Endodermal cell (in vitro differentiated cells): ENCODE measurements around the gene SHKBP1. TPM values are rescaled to one million over a fixed set of nuclear protein-coding genes. Genes with fewer than 3 reads are reported as not detected.

Experiments
- DNase-seq: peaks from one replicate; pipeline ENCODE4 v3.0.0-alpha.2; 2017
- H3K27ac ChIP-seq: 2 replicates; pipeline ENCODE4 v1.5.1; 2013; ENCODE audit warnings: mild to moderate bottlenecking, low read depth, low read length, moderate library complexity
- H3K27me3 ChIP-seq: 2 replicates; pipeline ENCODE4 v1.6.1; 2013; ENCODE audit warnings: mild to moderate bottlenecking, low read length, moderate library complexity; ENCODE audit not compliant: insufficient read depth, control insufficient read depth, poor library complexity, severe bottlenecking
- H3K36me3 ChIP-seq: 2 replicates; pipeline ENCODE4 v1.7.0; 2013; ENCODE audit warnings: mild to moderate bottlenecking, low read length, moderate library complexity; ENCODE audit not compliant: control insufficient read depth, insufficient read depth
- H3K4me1 ChIP-seq: one replicate; pipeline ENCODE4 v1.7.0; 2013; ENCODE audit warnings: low read length; ENCODE audit not compliant: control insufficient read depth, insufficient read depth
- H3K4me3 ChIP-seq: 2 replicates; pipeline ENCODE4 v1.5.1; 2013; ENCODE audit warnings: mild to moderate bottlenecking, low read length, moderate library complexity
- H3K9ac ChIP-seq: 2 replicates; pipeline ENCODE4 v1.6.1; 2013; ENCODE audit warnings: mild to moderate bottlenecking, low read length, moderate library complexity; ENCODE audit not compliant: poor library complexity, severe bottlenecking; ENCODE audit errors: extremely low read depth
- H3K9me3 ChIP-seq: 2 replicates; pipeline ENCODE4 v1.6.1; 2013; ENCODE audit warnings: mild to moderate bottlenecking, low read length, moderate library complexity; ENCODE audit not compliant: control insufficient read depth
- H3K27ac Mint-ChIP-seq: 2 replicates; pipeline ENCODE4 v1.8.0; 2020; ENCODE audit warnings: mixed read lengths
- H3K27me3 Mint-ChIP-seq: 2 replicates; pipeline ENCODE4 v1.8.0; 2021; ENCODE audit warnings: mild to moderate bottlenecking, mixed read lengths; ENCODE audit not compliant: insufficient read depth
- H3K36me3 Mint-ChIP-seq: 2 replicates; pipeline ENCODE4 v1.8.0; 2020; ENCODE audit warnings: low read depth, mixed read lengths
- H3K4me1 Mint-ChIP-seq: 2 replicates; pipeline ENCODE4 v1.8.0; 2020; ENCODE audit warnings: mixed read lengths
- H3K4me3 Mint-ChIP-seq: 2 replicates; pipeline ENCODE4 v1.8.0; 2020; ENCODE audit warnings: mild to moderate bottlenecking, moderate library complexity, mixed read lengths
- H3K9me3 Mint-ChIP-seq: 2 replicates; pipeline ENCODE4 v1.8.0; 2020; ENCODE audit warnings: mild to moderate bottlenecking, mixed read lengths
- WGBS, 2 experiments: methylation state at CpG; one replicate each; pipeline versions ENCODE4 v1.1.5 to v1.1.7; 2013; ENCODE audit warnings: missing lambda C conversion rate in 2 of 2, mixed read lengths in 1 of 2; ENCODE audit not compliant: insufficient coverage in 1 of 2, insufficient read length in 1 of 2; 5-methylcytosine and 5-hydroxymethylcytosine counted together
- total RNA-seq, 2 donors: library from RNA; stranded (reverse); fragmentation: NEBNext Ultra II Directional in 1 of 2; extraction: Animal tissue kit (Norgen Biotek cat#: 25700) in 1 of 2; gene quantifications; 2 replicates in 1 of 2; 3 replicates in 1 of 2; pipeline ENCODE4 v1.2.1, GENCODE V29; 2021
- TF ChIP-seq, protein P1 (sequence below): fragments of 200-600 bp; sonication (generic); conservative IDR thresholded peaks from 2 replicates; pipeline ENCODE4 v1.5.0; 2021; ENCODE audit warnings: antibody characterized with exemption, mild to moderate bottlenecking

The SHKBP1 gene
- total RNA-seq, 2 donors from 2014 or later = 110 TPM

DNA sequence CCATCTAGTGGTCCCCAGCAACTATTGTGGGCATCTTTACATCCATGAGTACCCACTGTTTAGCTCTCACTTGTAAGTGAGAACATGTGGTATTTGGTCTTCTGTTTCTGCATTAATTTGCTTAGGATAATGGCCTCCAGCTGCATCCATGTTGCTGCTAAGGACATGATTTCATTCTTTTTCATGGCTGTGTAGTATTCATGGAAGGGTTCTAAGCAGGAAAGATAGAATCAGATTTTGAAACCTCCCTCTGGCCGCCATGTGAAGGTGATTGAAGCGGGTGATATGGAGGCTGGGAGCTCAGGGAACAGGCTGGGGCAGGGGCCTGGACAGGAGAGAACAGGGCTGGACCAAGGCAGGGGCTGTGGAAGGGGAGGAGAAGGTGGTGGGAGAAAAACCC is 44.6 kb downstream of the SHKBP1 start:
- no peak overlapping the region for H3K9ac ChIP-seq
- H3K36me3 ChIP-seq = peaks cover 42% of the 10 kb centered on the region
- H3K4me1 ChIP-seq = no peaks in the 10 kb centered on the region
- H3K9me3 ChIP-seq = no peaks in the 10 kb centered on the region
- H3K4me3 Mint-ChIP-seq = no peak overlapping the region
- no peaks in the 10 kb centered on the region for H3K9me3 Mint-ChIP-seq
- TF ChIP-seq, protein P1, sequence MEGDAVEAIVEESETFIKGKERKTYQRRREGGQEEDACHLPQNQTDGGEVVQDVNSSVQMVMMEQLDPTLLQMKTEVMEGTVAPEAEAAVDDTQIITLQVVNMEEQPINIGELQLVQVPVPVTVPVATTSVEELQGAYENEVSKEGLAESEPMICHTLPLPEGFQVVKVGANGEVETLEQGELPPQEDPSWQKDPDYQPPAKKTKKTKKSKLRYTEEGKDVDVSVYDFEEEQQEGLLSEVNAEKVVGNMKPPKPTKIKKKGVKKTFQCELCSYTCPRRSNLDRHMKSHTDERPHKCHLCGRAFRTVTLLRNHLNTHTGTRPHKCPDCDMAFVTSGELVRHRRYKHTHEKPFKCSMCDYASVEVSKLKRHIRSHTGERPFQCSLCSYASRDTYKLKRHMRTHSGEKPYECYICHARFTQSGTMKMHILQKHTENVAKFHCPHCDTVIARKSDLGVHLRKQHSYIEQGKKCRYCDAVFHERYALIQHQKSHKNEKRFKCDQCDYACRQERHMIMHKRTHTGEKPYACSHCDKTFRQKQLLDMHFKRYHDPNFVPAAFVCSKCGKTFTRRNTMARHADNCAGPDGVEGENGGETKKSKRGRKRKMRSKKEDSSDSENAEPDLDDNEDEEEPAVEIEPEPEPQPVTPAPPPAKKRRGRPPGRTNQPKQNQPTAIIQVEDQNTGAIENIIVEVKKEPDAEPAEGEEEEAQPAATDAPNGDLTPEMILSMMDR = no peak
- peaks cover 63% of the 10 kb centered on the region for H3K36me3 Mint-ChIP-seq
- H3K27me3 Mint-ChIP-seq = no peaks in the 10 kb centered on the region
- H3K4me1 Mint-ChIP-seq = peaks cover 18% of the 10 kb centered on the region
- H3K27ac Mint-ChIP-seq = no peak overlapping the region
- H3K4me3 ChIP-seq = no peak overlapping the region
- 0 to 41% methylated on average over 1 to 2 of the region's 2 CpGs for WGBS, 2 experiments
- no peak for DNase-seq
- no peaks in the 10 kb centered on the region for H3K27me3 ChIP-seq
- no peak overlapping the region for H3K27ac ChIP-seq

DNA sequence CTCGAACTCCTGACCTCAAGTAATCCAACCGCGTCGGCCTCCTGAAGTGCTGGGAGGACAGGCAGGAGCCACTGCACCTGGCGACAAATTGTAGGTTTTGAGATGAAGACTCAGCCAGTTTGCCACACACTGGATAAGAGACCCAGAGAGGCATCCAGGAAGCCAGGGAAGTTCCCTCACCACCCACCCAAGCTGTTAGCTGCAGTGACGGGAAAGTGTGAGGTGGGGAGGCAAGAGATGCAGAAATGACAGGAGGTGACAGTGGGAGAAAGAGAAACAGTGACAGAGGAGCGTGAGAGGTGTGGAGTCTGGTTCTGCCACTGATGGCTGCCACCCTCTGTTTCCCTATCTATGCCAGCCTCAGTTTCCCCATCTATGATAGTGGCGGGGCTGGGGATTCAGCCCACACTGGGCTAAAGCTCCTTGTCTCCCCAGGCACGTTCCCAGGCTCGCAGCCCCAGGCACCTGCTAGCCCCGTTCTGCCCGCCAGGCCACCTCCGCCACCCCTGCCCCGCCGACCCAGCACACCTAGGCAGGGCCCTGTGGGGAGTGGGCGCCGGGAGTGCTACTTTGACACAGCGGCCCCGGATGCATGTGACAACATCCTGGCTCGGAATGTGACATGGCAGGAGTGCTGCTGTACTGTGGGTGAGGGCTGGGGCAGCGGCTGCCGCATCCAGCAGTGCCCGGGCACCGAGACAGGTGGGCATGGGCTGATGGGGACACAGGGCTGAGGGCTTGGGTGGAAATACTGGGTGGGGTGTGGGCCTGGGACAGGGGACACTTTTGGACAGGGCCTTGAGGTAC is 45.5 kb downstream of the SHKBP1 start:
- 91 to 93% methylated on average over 15 to 24 of the region's 24 CpGs for WGBS, 2 experiments
- Mint-ChIP-seq H3K36me3 (peaks cover 62% of the 10 kb centered on the region), H3K27me3 (no peaks in the 10 kb centered on the region), H3K9me3 (no peaks in the 10 kb centered on the region), H3K4me3 (no peak overlapping the region), H3K4me1 (peaks cover 18% of the 10 kb centered on the region), H3K27ac (peak overlapping the region; percentile 96)
- H3K27ac ChIP-seq = no peak overlapping the region
- H3K4me1 ChIP-seq = no peaks in the 10 kb centered on the region
- H3K36me3 ChIP-seq = peaks cover 38% of the 10 kb centered on the region
- no peaks in the 10 kb centered on the region for H3K9me3 ChIP-seq
- no peak overlapping the region for H3K4me3 ChIP-seq
- no peaks in the 10 kb centered on the region for H3K27me3 ChIP-seq
- no peak overlapping the region for H3K9ac ChIP-seq
- TF ChIP-seq, protein P1 = no peak
- DNase-seq = no peak

DNA sequence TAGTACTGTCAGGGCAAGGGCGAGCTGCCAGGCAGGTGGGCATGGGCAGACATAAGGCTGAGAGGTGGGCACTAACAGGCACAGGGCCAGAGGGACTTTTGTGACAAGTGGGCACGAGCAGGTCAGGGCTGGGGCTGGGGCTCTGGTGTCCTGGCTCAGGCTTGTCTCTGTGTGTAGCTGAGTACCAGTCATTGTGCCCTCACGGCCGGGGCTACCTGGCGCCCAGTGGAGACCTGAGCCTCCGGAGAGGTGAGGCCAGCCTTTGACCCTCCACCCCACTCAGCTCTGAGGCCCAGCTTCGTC is 46.1 kb downstream of the SHKBP1 start:
- H3K27ac Mint-ChIP-seq = peak overlapping the region; percentile 96
- WGBS, 2 experiments = 92 to 100% methylated on average over 2 to 7 of the region's 7 CpGs
- H3K9ac ChIP-seq = no peak overlapping the region

More for the DNA sequence above, 46.1 kb downstream of the SHKBP1 start:
- H3K4me3 Mint-ChIP-seq = no peak overlapping the region
- Histone ChIP-seq H3K4me1 (no peaks in the 10 kb centered on the region), H3K27me3 (no peaks in the 10 kb centered on the region), H3K9me3 (no peaks in the 10 kb centered on the region), H3K36me3 (peaks cover 41% of the 10 kb centered on the region), H3K27ac (no peak overlapping the region), H3K4me3 (no peak overlapping the region)
- no peaks in the 10 kb centered on the region for H3K27me3 Mint-ChIP-seq
- DNase-seq = no peak
- peaks cover 18% of the 10 kb centered on the region for H3K4me1 Mint-ChIP-seq
- TF ChIP-seq, protein P1 = no peak
- peaks cover 65% of the 10 kb centered on the region for H3K36me3 Mint-ChIP-seq
- H3K9me3 Mint-ChIP-seq = no peaks in the 10 kb centered on the region
